Esophagus (tissue), 2 donors: ENCODE measurements around the gene F2. TPM values are rescaled to one million over a fixed set of nuclear protein-coding genes. Genes with fewer than 3 reads are reported as not detected.

Source experiments
- H3K27ac ChIP-seq, 2 donors: one replicate each; pipeline ENCODE4 v1.5.1; 2013; ENCODE audit warnings: low read depth in 2 of 2, mild to moderate bottlenecking in 2 of 2, inconsistent platforms in 1 of 2, low read length in 1 of 2, moderate library complexity in 1 of 2
- H3K27me3 ChIP-seq, 2 donors: one replicate each; pipeline ENCODE4 v1.6.1; 2013; ENCODE audit warnings: low read length in 2 of 2, control low read depth in 1 of 2, mild to moderate bottlenecking in 1 of 2; ENCODE audit not compliant: insufficient read depth in 2 of 2, control insufficient read depth in 1 of 2
- H3K36me3 ChIP-seq, 2 donors: one replicate each; pipeline ENCODE4 v1.6.1; 2013; ENCODE audit warnings: low read length in 1 of 2; ENCODE audit not compliant: control insufficient read depth in 2 of 2, insufficient read depth in 2 of 2
- H3K4me1 ChIP-seq, 2 donors: one replicate each; pipeline ENCODE4 v1.6.1; 2013; ENCODE audit warnings: low read length in 1 of 2; ENCODE audit not compliant: control insufficient read depth in 2 of 2, insufficient read depth in 2 of 2
- H3K4me3 ChIP-seq, 2 donors: one replicate each; pipeline ENCODE4 v1.5.1; 2013; ENCODE audit warnings: low read length in 2 of 2, mild to moderate bottlenecking in 2 of 2, low read depth in 1 of 2, moderate library complexity in 1 of 2
- H3K9me3 ChIP-seq, 2 donors: one replicate each; pipeline ENCODE4 v1.6.1; 2013; ENCODE audit warnings: mild to moderate bottlenecking in 2 of 2, low read depth in 1 of 2, low read length in 1 of 2, moderate library complexity in 1 of 2; ENCODE audit not compliant: control insufficient read depth in 2 of 2, insufficient read depth in 1 of 2
- WGBS, 2 donors: extraction: QIAGEN DNeasy Blood & Tissue Kit; methylation state at CpG; one replicate each; pipeline ENCODE4 v1.1.7; 2013; 5-methylcytosine and 5-hydroxymethylcytosine counted together
- polyA plus RNA-seq, 2 donors: library from polyadenylated mRNA; stranded (reverse); fragments of 200-250 nt; gene quantifications; one replicate each; pipeline ENCODE4 v1.2.3, GENCODE V29; 2013
- donor health status: healthy with polysubstance abuse.
- donor health status: Bipolar disorder and iron deficiency.

The F2 gene
- polyA plus RNA-seq, 2 donors = 0.04 TPM; not detected in 1

GRCh38 chr11:46676436-46677158, 42.4 kb upstream of the F2 start:
- H3K4me3 ChIP-seq = no peak overlapping the region
- peaks cover 3 to 31% of the 10 kb centered on the region in 2 donors for H3K4me1 ChIP-seq
- H3K9me3 ChIP-seq = no peaks in the 10 kb centered on the region
- peaks cover 33 to 55% of the 10 kb centered on the region in 2 donors for H3K36me3 ChIP-seq
- H3K27ac ChIP-seq = peak overlapping the region in 1 of 2 donors; percentile 27
- no peaks in the 10 kb centered on the region for H3K27me3 ChIP-seq
- WGBS, 2 donors = 72 to 76% methylated on average over 15 of the region's 15 CpGs

- Histone ChIP-seq H3K4me3 (no peak overlapping the region), H3K4me1 (peaks cover 3 to 31% of the 10 kb centered on the region in 2 donors), H3K36me3 (peaks cover 27 to 57% of the 10 kb centered on the region in 2 donors), H3K27ac (no peak overlapping the region), H3K9me3 (no peaks in the 10 kb centered on the region), H3K27me3 (no peaks in the 10 kb centered on the region)
- 88 to 90% methylated on average over 8 of the region's 8 CpGs for WGBS, 2 donors
These were observed 41.8 kb upstream of the F2 start for GRCh38 chr11:46677169-46677568.

GRCh38 chr11:46677991-46678740, 40.8 kb upstream of the F2 start:
- Histone ChIP-seq H3K36me3 (peaks cover 20 to 54% of the 10 kb centered on the region in 2 donors), H3K4me3 (no peak overlapping the region), H3K4me1 (peaks cover 3 to 25% of the 10 kb centered on the region in 2 donors), H3K27me3 (no peaks in the 10 kb centered on the region), H3K9me3 (no peaks in the 10 kb centered on the region), H3K27ac (no peak overlapping the region)
- 82 to 84% methylated on average over 9 to 10 of the region's 10 CpGs for WGBS, 2 donors

- Histone ChIP-seq H3K4me1 (peaks cover 3 to 19% of the 10 kb centered on the region in 2 donors), H3K36me3 (peaks cover 20 to 53% of the 10 kb centered on the region in 2 donors)
These were observed 40.3 kb upstream of the F2 start for GRCh38 chr11:46678741-46679130.

GRCh38 chr11:46679241-46680163, 39.5 kb upstream of the F2 start:
- WGBS, 2 donors = 84 to 90% methylated on average over 26 of the region's 26 CpGs
- no peak overlapping the region for H3K4me3 ChIP-seq
- no peaks in the 10 kb centered on the region for H3K9me3 ChIP-seq
- H3K27ac ChIP-seq = no peak overlapping the region
- H3K27me3 ChIP-seq = no peaks in the 10 kb centered on the region
- peaks cover 20 to 54% of the 10 kb centered on the region in 2 donors for H3K36me3 ChIP-seq
- peaks cover 3 to 17% of the 10 kb centered on the region in 2 donors for H3K4me1 ChIP-seq

More at GRCh38 chr11:46678741-46679130, 40.3 kb upstream of the F2 start:
- H3K27ac ChIP-seq = no peak overlapping the region
- no peaks in the 10 kb centered on the region for H3K9me3 ChIP-seq
- H3K27me3 ChIP-seq = no peaks in the 10 kb centered on the region
- 90 to 92% methylated on average over 9 of the region's 9 CpGs for WGBS, 2 donors
- no peak overlapping the region for H3K4me3 ChIP-seq

- Histone ChIP-seq H3K4me1 (peaks cover 3 to 13% of the 10 kb centered on the region in 2 donors), H3K36me3 (peaks cover 20 to 54% of the 10 kb centered on the region in 2 donors), H3K4me3 (no peak overlapping the region), H3K27me3 (no peaks in the 10 kb centered on the region), H3K9me3 (no peaks in the 10 kb centered on the region), H3K27ac (no peak overlapping the region)
- WGBS, 2 donors = 84 to 91% methylated on average over 21 of the region's 21 CpGs
These were observed 38.8 kb upstream of the F2 start for GRCh38 chr11:46680164-46680760.

GRCh38 chr11:46680815-46681214, 38.2 kb upstream of the F2 start:
- no peak overlapping the region for H3K27ac ChIP-seq
- H3K4me3 ChIP-seq = no peak overlapping the region
- H3K36me3 ChIP-seq = peaks cover 20 to 54% of the 10 kb centered on the region in 2 donors
- peaks cover 3 to 7% of the 10 kb centered on the region in 2 donors for H3K4me1 ChIP-seq
- H3K9me3 ChIP-seq = no peaks in the 10 kb centered on the region
- H3K27me3 ChIP-seq = no peaks in the 10 kb centered on the region
- 94 to 96% methylated on average over 22 of the region's 22 CpGs for whole genome bisulfite sequencing, 2 donors

- WGBS, 2 donors = 94% methylated on average over 11 of the region's 11 CpGs
- H3K9me3 ChIP-seq = no peaks in the 10 kb centered on the region
- H3K27me3 ChIP-seq = no peaks in the 10 kb centered on the region
- H3K36me3 ChIP-seq = peaks cover 16 to 50% of the 10 kb centered on the region in 2 donors
- peaks cover 0 to 2% of the 10 kb centered on the region in 2 donors for H3K4me1 ChIP-seq
- no peak overlapping the region for H3K4me3 ChIP-seq
- no peak overlapping the region for H3K27ac ChIP-seq
These were observed 37.2 kb upstream of the F2 start for GRCh38 chr11:46681814-46682213.
